Measurements from ENCODE around the gene THSD1.

DNA sequence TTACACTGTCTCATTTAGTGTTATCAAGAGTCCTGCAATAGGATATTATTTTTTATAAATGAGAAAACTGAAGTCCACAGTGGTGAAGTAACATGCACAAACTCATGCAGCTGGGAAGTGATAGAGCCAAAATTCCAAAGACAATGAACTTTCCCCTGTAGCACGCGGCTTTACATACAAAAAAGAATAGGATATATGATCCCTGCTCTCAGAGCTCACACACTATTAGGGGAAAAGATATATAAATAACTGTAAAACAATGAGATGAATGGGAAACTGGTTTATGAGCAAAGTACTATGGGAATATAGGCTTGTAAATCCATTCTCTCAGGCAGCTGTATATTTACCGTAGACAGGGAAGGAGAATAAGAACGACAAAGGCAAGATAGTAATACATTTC lies 39.7 kb downstream of the THSD1 start:
- TF ChIP-seq EZH2phosphoT487 (IDR thresholded peaks at IDR 0.05; ENCODE audit: insufficient read depth, low read depth) (no peak), EZH2 (IDR thresholded peaks at IDR 0.05; ENCODE audit: insufficient read depth, poor library complexity, severe bottlenecking) (no peak)

All from GM23248 (cell line).